K562 (cell line): ENCODE data around the gene NTPCR. TPM values are rescaled to one million over a fixed set of nuclear protein-coding genes. Genes with fewer than 3 reads are reported as not detected.

Experiments
- CBX5 ChIP-seq: IDR thresholded peaks from 2 replicates; pipeline ENCODE4 v1.6.1; 2014; ENCODE audit warnings: low read depth, borderline replicate concordance
- CHD1 ChIP-seq: fragments of 200-600 bp; sonication (generic); IDR thresholded peaks from one replicate; pipeline ENCODE4 v1.6.1; 2012; ENCODE audit warnings: mild to moderate bottlenecking, moderate library complexity, low read length, inconsistent platforms
- GATA2 ChIP-seq: sonication (generic); formaldehyde crosslinking; IDR thresholded peaks from 2 replicates; pipeline ENCODE4 v1.4.0; 2020; ENCODE audit warnings: mild to moderate bottlenecking, missing genetic modification reagents
- RAD51 ChIP-seq: fragments of 450-650 bp; IDR thresholded peaks from 2 replicates; pipeline ENCODE4 v1.7.1; 2016; ENCODE audit warnings: low read depth, mild to moderate bottlenecking, borderline replicate concordance
- SFPQ ChIP-seq: fragments of 200-400 bp; formaldehyde crosslinking; IDR thresholded peaks from 2 replicates; pipeline ENCODE4 v1.6.1; 2017; ENCODE audit warnings: mild to moderate bottlenecking, low read depth, low read length, moderate library complexity
- SMARCA4 ChIP-seq: fragments of 450-650 bp; IDR thresholded peaks from 2 replicates; pipeline ENCODE4 v1.6.1; 2016
- TAF1 ChIP-seq: IDR thresholded peaks from 2 replicates; pipeline ENCODE4 v1.6.1; 2011; ENCODE audit warnings: mild to moderate bottlenecking, low read length, moderate library complexity; ENCODE audit not compliant: insufficient read depth, control insufficient read depth, severe bottlenecking; ENCODE audit errors: extremely low read depth
- TRIM24 ChIP-seq, 2 experiments: fragments of 450-650 bp; IDR thresholded peaks; 2 replicates each; pipeline ENCODE4 v1.6.1; 2016
- TRIM28 ChIP-seq: fragments of 450-650 bp; IDR thresholded peaks from 2 replicates; pipeline ENCODE4 v1.6.1; 2017
- YBX1 ChIP-seq: fragments of 450-650 bp; IDR thresholded peaks from 2 replicates; pipeline ENCODE4 v1.7.1; 2016; ENCODE audit warnings: mild to moderate bottlenecking
- ZNF263 ChIP-seq: sonication (generic); formaldehyde crosslinking; IDR thresholded peaks from 2 replicates; pipeline ENCODE4 v1.8.0; 2022; ENCODE audit warnings: mild to moderate bottlenecking, missing genetic modification reagents, borderline replicate concordance
- ZNF280A ChIP-seq: fragments of 450-650 bp; IDR thresholded peaks from 2 replicates; pipeline ENCODE4 v1.6.1; 2018; ENCODE audit warnings: mild to moderate bottlenecking, low read depth; ENCODE audit not compliant: partially characterized antibody
- polyA plus RNA-seq, 8 experiments: library from polyadenylated mRNA; depleted of rRNA in 4 of 8; stranded (reverse) in 5 of 8; unstranded in 3 of 8; fragments of >200 nt; fragmentation: Nextera tagmentation in 2 of 8; fragmentation: Illumina TruSeq in 1 of 8; extraction: Ambion mirVana in 2 of 8; extraction: Trizol in 1 of 8; gene quantifications; 2 replicates each; pipeline versions ENCODE4 v1.2.1 to v1.2.3, GENCODE V29; 2011 to 2014; ENCODE audit warnings: inconsistent platforms in 1 of 8, missing spikeins in 1 of 8
- total RNA-seq, 7 experiments: library from RNA; depleted of rRNA in 6 of 7; stranded (reverse); fragments of >200 nt in 6 of 7; fragmentation: Illumina TruSeq in 2 of 7; extraction: Trizol in 2 of 7; gene quantifications; 2 replicates each; pipeline versions ENCODE4 v1.2.1 to v1.2.3, GENCODE V29; 2011 to 2021; ENCODE audit warnings: low replicate concordance in 1 of 7

Gene NTPCR
- total and polyA plus RNA-seq, 9 of the 15 experiments (the other 6 are each of a cell fraction or from before 2014, with no cell fraction given), result 19.3 to 105 (median 48.8) TPM

GRCh38 chr1:232973652-232974611 is 23.5 kb downstream of the NTPCR start (continued):
- TF ChIP-seq SFPQ (no peak), YBX1 (no peak), TRIM28 (peak; percentile 95), RAD51 (no peak), GATA2 (CRISPR knock-in tag) (no peak), SMARCA4 (no peak), CBX5 (peak; percentile 71; the same call in 1 of the 2 replicates), TRIM24 (IDR thresholded peaks at IDR 0.05) (peak in 1 of 2 experiments; percentile 54; a peak in 1 of 4 replicates), TAF1 (no peak), ZNF263 (no peak), CHD1 (no peak), ZNF280A (peak; percentile 30)
